ENCODE data around the gene PIWIL1.
A peak's percentile ranks its signal among the peaks of the same experiment; 100 is the strongest.

PIWIL1 gene

DNA sequence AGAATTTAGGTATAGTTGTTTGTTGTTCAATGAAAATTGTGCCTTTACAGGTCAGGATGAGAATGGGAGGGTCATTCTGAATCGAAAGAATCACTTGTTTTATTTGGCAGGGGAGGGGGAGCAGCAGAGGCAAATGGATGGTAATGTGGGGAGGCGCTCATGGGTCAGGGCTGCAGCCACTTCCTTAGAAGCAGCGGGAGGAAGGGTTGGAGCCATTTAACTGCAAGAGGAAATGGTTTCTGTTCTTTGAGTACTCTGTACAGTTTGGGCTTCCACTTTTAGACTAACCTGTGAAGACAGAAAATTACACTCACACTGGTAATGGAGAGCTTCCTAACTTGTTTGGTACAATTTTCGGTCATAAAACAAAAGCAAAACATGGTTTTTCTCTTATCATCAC, 57.2 kb downstream of the PIWIL1 start:
- H3K27ac ChIP-seq, result no peak overlapping the region
- no peaks in the 10 kb centered on the region for H3K9me3 ChIP-seq (ENCODE audit: severe bottlenecking)
- no peak overlapping the region for H3K4me3 ChIP-seq (ENCODE audit: low read depth, low read length)
- H3K27me3 ChIP-seq (ENCODE audit: insufficient read depth, low read depth, severe bottlenecking), result no peaks in the 10 kb centered on the region
- TF ChIP-seq, protein P1, sequence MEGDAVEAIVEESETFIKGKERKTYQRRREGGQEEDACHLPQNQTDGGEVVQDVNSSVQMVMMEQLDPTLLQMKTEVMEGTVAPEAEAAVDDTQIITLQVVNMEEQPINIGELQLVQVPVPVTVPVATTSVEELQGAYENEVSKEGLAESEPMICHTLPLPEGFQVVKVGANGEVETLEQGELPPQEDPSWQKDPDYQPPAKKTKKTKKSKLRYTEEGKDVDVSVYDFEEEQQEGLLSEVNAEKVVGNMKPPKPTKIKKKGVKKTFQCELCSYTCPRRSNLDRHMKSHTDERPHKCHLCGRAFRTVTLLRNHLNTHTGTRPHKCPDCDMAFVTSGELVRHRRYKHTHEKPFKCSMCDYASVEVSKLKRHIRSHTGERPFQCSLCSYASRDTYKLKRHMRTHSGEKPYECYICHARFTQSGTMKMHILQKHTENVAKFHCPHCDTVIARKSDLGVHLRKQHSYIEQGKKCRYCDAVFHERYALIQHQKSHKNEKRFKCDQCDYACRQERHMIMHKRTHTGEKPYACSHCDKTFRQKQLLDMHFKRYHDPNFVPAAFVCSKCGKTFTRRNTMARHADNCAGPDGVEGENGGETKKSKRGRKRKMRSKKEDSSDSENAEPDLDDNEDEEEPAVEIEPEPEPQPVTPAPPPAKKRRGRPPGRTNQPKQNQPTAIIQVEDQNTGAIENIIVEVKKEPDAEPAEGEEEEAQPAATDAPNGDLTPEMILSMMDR (IDR thresholded peaks at IDR 0.05; ENCODE audit: low read depth, low read length), result no peak
- H3K36me3 ChIP-seq, result no peaks in the 10 kb centered on the region
- DNase-seq, result no peak

DNA sequence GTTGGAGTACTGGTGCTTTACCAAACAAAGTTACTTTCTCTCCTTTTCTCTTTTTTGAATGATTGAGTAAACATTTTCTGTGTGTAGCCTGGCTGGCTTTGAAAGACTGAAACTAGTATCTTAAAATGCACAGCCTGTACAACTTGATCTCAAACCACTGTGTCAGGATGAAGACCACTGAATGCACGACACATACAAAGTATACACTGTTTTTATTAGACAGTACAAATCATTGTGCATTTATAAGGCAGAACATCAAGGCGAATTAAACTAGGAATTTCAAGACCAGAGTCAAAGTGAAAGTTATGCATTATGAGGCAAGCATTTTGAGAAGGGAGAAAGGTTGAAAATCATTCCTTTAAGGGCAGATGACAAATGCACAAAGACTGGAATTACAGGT, 59.0 kb downstream of the PIWIL1 start:
- H3K9me3 ChIP-seq (ENCODE audit: severe bottlenecking), result no peaks in the 10 kb centered on the region

GRCh38 chr12:130398100-130398848, 60.6 kb downstream of the PIWIL1 start:
- Histone ChIP-seq H3K4me3 (ENCODE audit: low read depth, low read length) (no peak overlapping the region), H3K27me3 (ENCODE audit: insufficient read depth, low read depth, severe bottlenecking) (no peaks in the 10 kb centered on the region), H3K36me3 (no peaks in the 10 kb centered on the region), H3K27ac (no peak overlapping the region), H3K9me3 (ENCODE audit: severe bottlenecking) (no peaks in the 10 kb centered on the region)
- no peak for DNase-seq
- TF ChIP-seq, protein P1 (IDR thresholded peaks at IDR 0.05; ENCODE audit: low read depth, low read length), result no peak

More for the DNA sequence above, 59.0 kb downstream of the PIWIL1 start:
- TF ChIP-seq, protein P1 (IDR thresholded peaks at IDR 0.05; ENCODE audit: low read depth, low read length), result no peak
- no peaks in the 10 kb centered on the region for H3K36me3 ChIP-seq
- no peak overlapping the region for H3K4me3 ChIP-seq (ENCODE audit: low read depth, low read length)
- no peak overlapping the region for H3K27ac ChIP-seq
- H3K27me3 ChIP-seq (ENCODE audit: insufficient read depth, low read depth, severe bottlenecking), result no peaks in the 10 kb centered on the region
- no peak for DNase-seq

GRCh38 chr12:130401703-130402102, 64.0 kb downstream of the PIWIL1 start:
- H3K4me3 ChIP-seq (ENCODE audit: low read depth, low read length), result no peak overlapping the region
- H3K27ac ChIP-seq, result no peak overlapping the region
- no peaks in the 10 kb centered on the region for H3K9me3 ChIP-seq (ENCODE audit: severe bottlenecking)
- TF ChIP-seq, protein P1 (IDR thresholded peaks at IDR 0.05; ENCODE audit: low read depth, low read length), result peak; percentile 40; the same call in 1 of the 2 replicates
- no peaks in the 10 kb centered on the region for H3K36me3 ChIP-seq
- H3K27me3 ChIP-seq (ENCODE audit: insufficient read depth, low read depth, severe bottlenecking), result no peaks in the 10 kb centered on the region
- peak; percentile 37 for DNase-seq

- Histone ChIP-seq H3K4me3 (ENCODE audit: low read depth, low read length) (no peak overlapping the region), H3K27me3 (ENCODE audit: insufficient read depth, low read depth, severe bottlenecking) (no peaks in the 10 kb centered on the region), H3K27ac (no peak overlapping the region), H3K36me3 (no peaks in the 10 kb centered on the region), H3K9me3 (ENCODE audit: severe bottlenecking) (no peaks in the 10 kb centered on the region)
- DNase-seq, result no peak
- TF ChIP-seq, protein P1 (IDR thresholded peaks at IDR 0.05; ENCODE audit: low read depth, low read length), result no peak
Observed at GRCh38 chr12:130405332-130405731, 67.6 kb downstream of the PIWIL1 start.

DNA sequence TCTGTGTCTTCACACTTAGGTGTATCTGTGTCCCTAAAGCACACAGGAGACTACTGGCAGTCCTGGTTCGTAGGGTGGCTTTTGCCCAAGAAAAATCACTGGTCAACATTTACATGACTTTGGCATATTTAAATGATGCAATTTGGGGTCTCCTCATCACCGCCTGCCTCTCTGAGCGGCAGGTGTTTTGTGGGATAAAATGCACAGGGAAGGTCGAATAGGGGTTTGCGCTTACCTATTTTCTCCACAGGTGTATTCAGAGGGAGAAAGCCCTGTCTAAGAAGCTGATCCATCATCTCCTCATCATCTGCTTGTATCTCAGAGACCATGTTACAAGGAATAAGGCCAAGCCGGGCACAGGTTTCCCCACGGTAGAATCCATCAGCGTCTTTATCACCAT, 74.7 kb downstream of the PIWIL1 start:
- H3K36me3 ChIP-seq, result no peaks in the 10 kb centered on the region
- no peak overlapping the region for H3K27ac ChIP-seq
- H3K27me3 ChIP-seq (ENCODE audit: insufficient read depth, low read depth, severe bottlenecking), result no peaks in the 10 kb centered on the region
- no peak for DNase-seq
- H3K9me3 ChIP-seq (ENCODE audit: severe bottlenecking), result no peaks in the 10 kb centered on the region
- no peak overlapping the region for H3K4me3 ChIP-seq (ENCODE audit: low read depth, low read length)
- TF ChIP-seq, protein P1 (IDR thresholded peaks at IDR 0.05; ENCODE audit: low read depth, low read length), result no peak

Measured in WERI-Rb-1 (cell line).